ENCODE results near the gene C1QL3. TPM values are rescaled to one million over a fixed set of nuclear protein-coding genes. Genes with fewer than 3 reads are reported as not detected.

The C1QL3 gene
- polyA plus RNA-seq, 1 donor from 2014 or later = 0.57 TPM

DNA sequence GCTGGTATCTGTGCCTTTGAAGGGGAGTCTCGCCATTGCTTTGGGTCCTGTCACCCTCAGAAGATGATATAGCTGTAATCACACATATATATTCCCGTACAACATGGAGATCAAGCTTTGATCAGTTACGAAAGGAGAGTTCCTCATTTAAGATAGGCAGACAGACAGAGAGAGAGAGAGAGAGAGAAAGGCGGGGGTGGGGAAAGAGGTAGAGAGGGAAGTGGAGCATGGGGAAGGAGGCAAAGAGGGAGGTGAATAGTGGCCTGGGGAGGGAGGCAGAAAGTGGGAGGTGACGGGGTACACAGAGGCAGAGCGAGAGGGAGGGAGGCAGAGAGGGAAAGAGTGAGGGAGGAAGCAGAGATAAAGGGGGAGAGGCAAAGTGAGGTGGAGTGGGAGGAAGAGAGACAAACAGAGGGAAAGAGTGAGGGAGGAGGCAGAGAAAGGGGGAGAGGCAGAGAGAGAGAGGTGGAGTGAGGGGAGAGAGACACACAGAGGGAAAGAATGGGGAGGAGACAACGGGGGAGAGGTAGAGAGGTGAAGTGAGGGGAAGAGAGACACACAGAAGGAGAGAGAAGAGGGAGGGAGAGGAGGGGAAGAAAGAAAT lies 44.6 kb upstream of the C1QL3 start:
- H2AFZ ChIP-seq (ENCODE audit: low read depth, low read length) = no peak overlapping the region
- no peak overlapping the region for H3K9ac ChIP-seq (ENCODE audit: low read length)
- no peak overlapping the region for H3K4me2 ChIP-seq (ENCODE audit: low read length)
- no peaks in the 10 kb centered on the region for H3F3A ChIP-seq (ENCODE audit: insufficient read depth, low read length, poor library complexity, severe bottlenecking)
- no peaks in the 10 kb centered on the region for H3K36me3 ChIP-seq (ENCODE audit: insufficient read depth, low read length)
- TF ChIP-seq RAD21 (conservative IDR thresholded peaks at IDR 0.05) (no peak), EP300 (conservative IDR thresholded peaks at IDR 0.05; ENCODE audit: poor library complexity, severe bottlenecking) (no peak), SMC3 (conservative IDR thresholded peaks at IDR 0.05; ENCODE audit: poor library complexity) (no peak), MXI1 (conservative IDR thresholded peaks at IDR 0.05; ENCODE audit: poor library complexity, severe bottlenecking) (no peak), POLR2AphosphoS5 (IDR thresholded peaks at IDR 0.05) (no peak), TAF1 (IDR thresholded peaks at IDR 0.05; ENCODE audit: low read depth) (no peak), EZH2 (IDR thresholded peaks at IDR 0.05; ENCODE audit: borderline replicate concordance, insufficient read depth, low read length, poor library complexity, severe bottlenecking) (no peak)
- TF ChIP-seq, protein P1, sequence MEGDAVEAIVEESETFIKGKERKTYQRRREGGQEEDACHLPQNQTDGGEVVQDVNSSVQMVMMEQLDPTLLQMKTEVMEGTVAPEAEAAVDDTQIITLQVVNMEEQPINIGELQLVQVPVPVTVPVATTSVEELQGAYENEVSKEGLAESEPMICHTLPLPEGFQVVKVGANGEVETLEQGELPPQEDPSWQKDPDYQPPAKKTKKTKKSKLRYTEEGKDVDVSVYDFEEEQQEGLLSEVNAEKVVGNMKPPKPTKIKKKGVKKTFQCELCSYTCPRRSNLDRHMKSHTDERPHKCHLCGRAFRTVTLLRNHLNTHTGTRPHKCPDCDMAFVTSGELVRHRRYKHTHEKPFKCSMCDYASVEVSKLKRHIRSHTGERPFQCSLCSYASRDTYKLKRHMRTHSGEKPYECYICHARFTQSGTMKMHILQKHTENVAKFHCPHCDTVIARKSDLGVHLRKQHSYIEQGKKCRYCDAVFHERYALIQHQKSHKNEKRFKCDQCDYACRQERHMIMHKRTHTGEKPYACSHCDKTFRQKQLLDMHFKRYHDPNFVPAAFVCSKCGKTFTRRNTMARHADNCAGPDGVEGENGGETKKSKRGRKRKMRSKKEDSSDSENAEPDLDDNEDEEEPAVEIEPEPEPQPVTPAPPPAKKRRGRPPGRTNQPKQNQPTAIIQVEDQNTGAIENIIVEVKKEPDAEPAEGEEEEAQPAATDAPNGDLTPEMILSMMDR (IDR thresholded peaks at IDR 0.05; ENCODE audit: poor library complexity, severe bottlenecking) = no peak
- TF ChIP-seq, protein P2, sequence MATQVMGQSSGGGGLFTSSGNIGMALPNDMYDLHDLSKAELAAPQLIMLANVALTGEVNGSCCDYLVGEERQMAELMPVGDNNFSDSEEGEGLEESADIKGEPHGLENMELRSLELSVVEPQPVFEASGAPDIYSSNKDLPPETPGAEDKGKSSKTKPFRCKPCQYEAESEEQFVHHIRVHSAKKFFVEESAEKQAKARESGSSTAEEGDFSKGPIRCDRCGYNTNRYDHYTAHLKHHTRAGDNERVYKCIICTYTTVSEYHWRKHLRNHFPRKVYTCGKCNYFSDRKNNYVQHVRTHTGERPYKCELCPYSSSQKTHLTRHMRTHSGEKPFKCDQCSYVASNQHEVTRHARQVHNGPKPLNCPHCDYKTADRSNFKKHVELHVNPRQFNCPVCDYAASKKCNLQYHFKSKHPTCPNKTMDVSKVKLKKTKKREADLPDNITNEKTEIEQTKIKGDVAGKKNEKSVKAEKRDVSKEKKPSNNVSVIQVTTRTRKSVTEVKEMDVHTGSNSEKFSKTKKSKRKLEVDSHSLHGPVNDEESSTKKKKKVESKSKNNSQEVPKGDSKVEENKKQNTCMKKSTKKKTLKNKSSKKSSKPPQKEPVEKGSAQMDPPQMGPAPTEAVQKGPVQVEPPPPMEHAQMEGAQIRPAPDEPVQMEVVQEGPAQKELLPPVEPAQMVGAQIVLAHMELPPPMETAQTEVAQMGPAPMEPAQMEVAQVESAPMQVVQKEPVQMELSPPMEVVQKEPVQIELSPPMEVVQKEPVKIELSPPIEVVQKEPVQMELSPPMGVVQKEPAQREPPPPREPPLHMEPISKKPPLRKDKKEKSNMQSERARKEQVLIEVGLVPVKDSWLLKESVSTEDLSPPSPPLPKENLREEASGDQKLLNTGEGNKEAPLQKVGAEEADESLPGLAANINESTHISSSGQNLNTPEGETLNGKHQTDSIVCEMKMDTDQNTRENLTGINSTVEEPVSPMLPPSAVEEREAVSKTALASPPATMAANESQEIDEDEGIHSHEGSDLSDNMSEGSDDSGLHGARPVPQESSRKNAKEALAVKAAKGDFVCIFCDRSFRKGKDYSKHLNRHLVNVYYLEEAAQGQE (IDR thresholded peaks at IDR 0.05; ENCODE audit: borderline replicate concordance) = no peak
- no peak overlapping the region for H3K27ac ChIP-seq (ENCODE audit: low read length)
- no peaks in the 10 kb centered on the region for H3K9me3 ChIP-seq (ENCODE audit: low read length)
- H3K79me2 ChIP-seq (replicated peaks; ENCODE audit: insufficient read depth, low read length) = no peaks in the 10 kb centered on the region
- no peak overlapping the region for H3K4me3 ChIP-seq (ENCODE audit: low read length)
- no peaks in the 10 kb centered on the region for H3K27me3 ChIP-seq (ENCODE audit: insufficient read depth, low read depth, low read length)
- H4K20me1 ChIP-seq (ENCODE audit: insufficient read depth) = no peaks in the 10 kb centered on the region
- no peaks in the 10 kb centered on the region for H3K9me2 ChIP-seq (ENCODE audit: insufficient read depth, low read length)

GRCh38 chr10:16565604-16566003 lies 43.9 kb upstream of the C1QL3 start:
- H3K36me3 ChIP-seq (ENCODE audit: insufficient read depth, low read length) = no peaks in the 10 kb centered on the region
- no peaks in the 10 kb centered on the region for H4K20me1 ChIP-seq (ENCODE audit: insufficient read depth)
- no peak overlapping the region for H3K9ac ChIP-seq (ENCODE audit: low read length)
- no peaks in the 10 kb centered on the region for H3K9me2 ChIP-seq (ENCODE audit: insufficient read depth, low read length)
- H3K9me3 ChIP-seq (ENCODE audit: low read length) = no peaks in the 10 kb centered on the region
- H2AFZ ChIP-seq (ENCODE audit: low read depth, low read length) = no peak overlapping the region
- no peak overlapping the region for H3K4me3 ChIP-seq (ENCODE audit: low read length)
- TF ChIP-seq EZH2 (IDR thresholded peaks at IDR 0.05; ENCODE audit: borderline replicate concordance, insufficient read depth, low read length, poor library complexity, severe bottlenecking) = no peak
- H3F3A ChIP-seq (ENCODE audit: insufficient read depth, low read length, poor library complexity, severe bottlenecking) = no peaks in the 10 kb centered on the region
- H3K27me3 ChIP-seq (ENCODE audit: insufficient read depth, low read depth, low read length) = no peaks in the 10 kb centered on the region
- H3K4me2 ChIP-seq (ENCODE audit: low read length) = no peak overlapping the region
- no peaks in the 10 kb centered on the region for H3K79me2 ChIP-seq (replicated peaks; ENCODE audit: insufficient read depth, low read length)
- H3K27ac ChIP-seq (ENCODE audit: low read length) = no peak overlapping the region

Data from neural cell (in vitro differentiated cells).